Sciatic nerve (tissue), 2 donors: ENCODE measurements around the gene PACSIN3. TPM values are rescaled to one million over a fixed set of nuclear protein-coding genes. Genes with fewer than 3 reads are reported as not detected.
"Not testable (repeated sequence)": the region's sequence is repeated elsewhere in the genome, so short reads cannot be mapped to it uniquely, and the experiment has no call there.

Experiments
- ATAC-seq: fragments of 200-7000 bp; cut with Tn5 transposase; one replicate; pipeline ENCODE4 v1.9.1; 2020; ENCODE audit warnings: mild to moderate bottlenecking, moderate library complexity
- DNase-seq: peaks from one replicate; pipeline ENCODE4 v3.0.0-alpha.2; 2020; ENCODE audit warnings: low spot score
- intact Hi-C: fragments of 100-400 bp; cut with DNase I; formaldehyde crosslinking; loops from one replicate; pipeline ENCODE4 v1.14.2; 2022
- total RNA-seq: library from RNA; stranded (reverse); fragmentation: NEBNext Ultra II Directional; extraction: Animal tissue kit (Norgen Biotek cat#: 25700); gene quantifications from one replicate; pipeline ENCODE4 v1.2.1, GENCODE V29; 2021
- donor health status: DM: no; HTN: no; CAD: no.
- donor health status: DM: no; HTN: no; CAD: no.

The PACSIN3 gene
- total RNA-seq, 1 donor from 2014 or later = 66.0 TPM

DNA sequence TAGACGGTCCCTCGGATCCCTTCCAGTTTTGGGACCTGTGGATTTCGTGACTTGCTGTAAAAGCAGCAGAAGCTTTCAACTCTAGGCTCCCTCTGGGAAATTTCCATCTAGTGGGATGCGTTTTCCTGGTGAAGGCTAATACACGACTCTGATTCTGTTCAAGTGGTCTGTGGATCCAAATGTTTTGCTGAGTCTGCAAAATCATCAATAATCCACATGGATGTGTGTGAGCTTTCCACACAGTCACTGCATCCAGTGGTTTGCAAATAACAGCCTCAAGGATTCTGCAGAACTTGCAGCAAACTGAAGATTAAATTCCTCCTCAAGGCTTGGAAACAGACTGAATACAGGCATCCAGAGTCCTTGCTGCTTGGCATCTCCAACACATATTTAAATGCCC is 16.3 kb upstream of the PACSIN3 start:
- DNase-seq = no peak
- no peak for ATAC-seq
- intact Hi-C loops = loop anchor here (5.0 kb wide), 1 partner anchor 645 kb away; the partner anchor contains the start of gene NUP160

DNA sequence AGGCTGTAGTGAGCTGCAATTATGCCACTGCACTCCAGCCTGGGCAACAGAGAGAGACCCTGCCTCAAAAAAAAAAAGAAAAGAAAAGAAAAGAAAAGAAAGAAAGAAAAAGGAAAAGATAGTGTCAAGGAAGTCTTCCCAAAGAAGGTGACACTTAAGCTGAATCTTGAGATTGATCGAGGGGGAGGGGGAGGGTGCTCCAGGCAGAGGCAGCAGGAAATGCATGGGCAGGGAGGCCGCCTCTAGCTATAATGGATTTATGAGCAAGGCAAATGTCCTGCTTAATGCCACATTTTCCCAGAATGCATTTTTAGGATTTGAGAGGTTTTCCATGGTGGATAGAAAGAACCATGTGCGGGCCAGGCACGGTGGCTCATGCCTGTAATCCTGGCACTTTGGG is 14.8 kb upstream of the PACSIN3 start:
- intact Hi-C loops = loop anchor here (5.0 kb wide), 1 partner anchor 646 kb away; the partner anchor contains the start of gene NUP160
- no peak for ATAC-seq
- DNase-seq = no peak

DNA sequence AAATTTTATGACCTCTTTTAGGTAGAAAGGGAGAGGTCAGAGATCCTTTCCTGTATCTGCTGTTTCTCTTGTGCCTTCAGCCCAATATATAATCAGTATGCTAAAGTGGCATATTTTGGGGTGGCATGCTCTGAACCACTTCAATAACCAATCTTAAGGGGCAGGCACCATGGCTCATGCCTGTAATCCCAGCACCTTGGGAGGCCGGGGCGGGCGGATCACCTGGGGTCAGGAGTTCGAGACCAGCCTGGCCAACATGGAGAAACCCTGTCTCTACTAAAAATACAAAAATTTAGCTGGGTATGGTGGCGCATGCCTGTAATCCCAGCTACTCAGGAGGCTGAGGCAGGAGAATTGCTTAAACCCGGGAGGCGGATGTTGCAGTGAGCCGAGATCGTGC is 11.9 kb upstream of the PACSIN3 start:
- DNase-seq, ATAC-seq, intact Hi-C loops: not testable (repeated sequence)

DNA sequence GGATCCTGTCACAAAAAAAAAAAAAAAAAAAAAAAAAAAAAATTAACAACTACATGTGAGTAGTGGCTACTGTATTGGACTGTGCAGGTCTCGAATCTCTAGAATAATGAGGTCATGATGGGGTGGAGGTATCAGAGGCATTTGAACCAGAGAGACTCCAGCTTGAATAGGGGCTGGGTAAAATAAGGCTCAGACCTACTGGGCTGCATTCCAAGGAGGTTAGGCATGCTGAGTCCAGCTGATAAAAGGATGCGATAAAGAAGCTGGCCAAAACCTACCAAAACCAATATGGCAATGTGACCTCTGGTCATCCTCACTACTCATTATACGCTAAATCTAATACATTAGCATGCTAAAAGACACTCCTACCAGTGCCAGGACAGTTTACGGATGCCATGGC is 5.9 kb upstream of the PACSIN3 start:
- DNase-seq (no peak), ATAC-seq (no peak)
- intact Hi-C loops = no loop called here

DNA sequence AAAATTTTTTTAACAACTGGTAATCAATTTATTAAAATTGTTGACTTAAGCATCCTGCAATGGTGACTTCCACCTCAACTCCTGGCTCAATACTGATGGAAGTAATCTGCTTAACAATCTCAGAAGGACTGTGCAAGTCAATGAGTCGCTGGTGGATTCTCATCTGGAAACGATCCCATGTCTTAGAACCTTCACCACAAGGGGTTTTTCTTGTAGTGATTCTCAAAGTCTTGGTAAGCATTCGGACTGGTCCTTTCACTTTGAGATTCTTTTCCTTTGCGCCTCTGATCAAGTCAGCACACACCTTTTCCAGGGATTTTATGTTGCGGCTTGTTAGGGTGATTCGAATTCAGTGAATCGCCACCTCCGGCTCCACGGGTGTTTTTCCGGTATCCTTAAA is 4.9 kb upstream of the PACSIN3 start:
- intact Hi-C loops, DNase-seq, ATAC-seq: not testable (repeated sequence)

DNA sequence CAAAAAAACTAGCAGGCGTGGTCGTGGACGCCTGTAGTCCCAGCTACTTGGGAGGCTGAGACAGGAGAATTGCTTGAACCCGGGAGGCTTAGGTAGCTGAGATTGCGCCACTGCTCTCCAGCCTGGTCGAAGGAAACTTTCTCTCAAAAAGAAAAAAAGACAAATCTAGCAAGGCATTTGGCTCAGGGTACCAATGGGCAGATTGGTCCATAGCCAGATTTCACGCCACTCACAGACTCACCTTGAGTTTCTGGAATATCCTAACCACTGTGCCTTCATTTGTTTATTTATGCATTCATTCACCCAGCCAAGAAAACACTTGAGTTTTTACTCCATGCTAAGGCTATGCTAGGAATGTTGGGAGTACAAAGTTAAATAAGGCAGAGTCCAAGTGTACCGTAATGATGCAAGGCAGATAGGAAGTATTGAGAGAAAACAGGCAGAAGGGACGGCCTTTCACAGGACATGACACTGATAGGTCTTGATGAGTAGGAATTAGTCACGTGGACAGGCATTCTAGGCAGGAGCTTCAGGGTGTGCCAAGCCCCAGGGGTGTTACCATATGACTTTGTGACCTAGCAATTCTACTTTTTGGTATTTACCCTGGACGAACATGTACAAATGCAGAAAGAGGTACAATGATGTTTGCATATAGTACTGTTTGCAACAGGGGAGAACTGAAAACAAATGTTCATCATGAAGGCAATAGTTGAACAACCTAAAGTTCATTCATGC is 3.0 kb upstream of the PACSIN3 start:
- DNase-seq (no peak), ATAC-seq (peak; percentile 8)
- intact Hi-C loops = no loop called here

DNA sequence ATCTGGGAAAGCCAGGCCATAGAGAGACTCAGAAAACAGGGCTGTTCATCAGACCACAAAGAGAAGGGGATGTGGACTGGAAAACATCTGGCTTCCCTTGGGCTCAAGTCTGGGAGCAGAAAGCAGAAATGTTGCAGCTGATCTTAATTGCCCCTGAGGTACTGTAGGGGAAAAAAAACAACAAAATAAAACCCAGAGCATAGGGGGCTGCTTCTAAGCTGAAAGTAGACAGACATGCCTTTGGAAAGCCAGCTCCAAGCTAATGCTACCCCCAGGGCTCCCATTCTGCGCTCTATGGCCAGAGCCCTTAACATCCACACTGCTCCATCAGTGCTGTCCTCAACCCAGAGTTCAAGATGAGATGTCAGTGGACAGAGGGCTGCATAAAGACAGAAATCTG is 2.0 kb upstream of the PACSIN3 start:
- peak; percentile 18 for ATAC-seq
- DNase-seq = no peak
- intact Hi-C loops = no loop called here

DNA sequence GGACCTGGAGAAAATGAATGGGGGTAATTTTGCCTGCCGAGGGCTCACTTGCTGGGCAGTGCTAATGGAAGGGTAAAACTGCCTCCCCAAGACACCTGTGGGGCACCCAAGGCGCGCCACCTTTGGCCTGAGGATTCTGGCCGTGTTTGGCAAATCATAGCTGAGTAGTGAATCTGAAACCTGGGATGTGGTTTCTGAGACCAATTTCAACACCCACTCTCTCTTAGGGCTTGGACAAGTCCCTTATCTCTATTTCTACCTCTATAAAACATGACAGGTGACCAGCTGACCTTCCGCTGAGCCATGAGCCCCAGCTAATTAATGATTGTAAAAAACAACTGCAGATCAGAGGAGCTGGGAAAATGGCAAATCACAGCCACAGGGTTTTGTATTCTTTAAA is 1.5 kb upstream of the PACSIN3 start:
- no peak for ATAC-seq
- no peak for DNase-seq
- intact Hi-C loops = no loop called here

DNA sequence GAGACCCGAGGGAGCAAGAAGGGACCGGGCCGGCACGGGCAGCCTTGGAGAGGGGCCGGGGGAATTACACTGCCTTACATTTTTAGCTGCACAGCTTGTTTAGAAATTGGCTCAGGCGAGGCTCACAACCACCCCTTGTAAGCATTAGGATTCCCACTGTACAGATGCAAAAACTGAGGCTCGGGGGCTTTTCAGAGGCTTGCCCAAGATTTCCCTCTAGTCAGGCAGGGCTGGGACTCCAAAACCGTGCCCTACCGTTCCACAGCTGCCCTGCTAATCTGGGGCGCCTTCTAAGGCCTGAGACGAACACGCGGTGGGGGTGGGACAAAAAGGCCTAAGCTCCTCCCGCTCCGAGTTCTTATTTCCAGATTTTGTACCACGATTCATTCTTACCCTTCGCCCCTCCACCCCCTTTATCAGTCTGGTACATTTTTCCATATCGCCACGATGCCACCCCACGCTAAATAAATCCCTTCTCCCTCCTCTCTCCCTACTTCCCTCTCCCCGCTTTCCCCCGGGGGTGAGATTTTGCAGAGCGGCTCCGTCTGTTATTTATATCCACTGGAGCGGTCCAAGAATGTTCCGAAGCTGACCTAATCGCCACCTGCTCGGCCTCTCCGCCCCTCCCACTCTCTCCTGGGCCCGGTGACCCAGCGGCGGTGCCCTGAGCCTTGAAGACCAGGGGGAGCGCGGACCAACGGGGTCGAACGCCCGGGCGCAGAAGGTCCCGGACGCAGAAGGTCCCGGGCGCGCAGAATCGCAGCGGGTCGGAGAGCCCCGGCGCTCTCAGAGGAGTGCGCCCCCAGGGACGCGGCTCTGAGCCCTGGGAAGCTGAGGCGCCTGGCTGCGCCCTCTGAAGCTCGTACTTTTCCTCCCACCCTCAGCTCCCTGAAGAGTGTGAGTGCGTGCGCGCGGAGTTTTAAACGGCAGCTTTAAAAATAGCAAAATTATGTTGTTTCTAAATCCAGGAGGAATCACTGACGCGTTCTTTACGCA is 764 bp upstream of the PACSIN3 start:
- peak; percentile 79 for DNase-seq
- intact Hi-C loops = no loop called here
- peak; percentile 74 for ATAC-seq

DNA sequence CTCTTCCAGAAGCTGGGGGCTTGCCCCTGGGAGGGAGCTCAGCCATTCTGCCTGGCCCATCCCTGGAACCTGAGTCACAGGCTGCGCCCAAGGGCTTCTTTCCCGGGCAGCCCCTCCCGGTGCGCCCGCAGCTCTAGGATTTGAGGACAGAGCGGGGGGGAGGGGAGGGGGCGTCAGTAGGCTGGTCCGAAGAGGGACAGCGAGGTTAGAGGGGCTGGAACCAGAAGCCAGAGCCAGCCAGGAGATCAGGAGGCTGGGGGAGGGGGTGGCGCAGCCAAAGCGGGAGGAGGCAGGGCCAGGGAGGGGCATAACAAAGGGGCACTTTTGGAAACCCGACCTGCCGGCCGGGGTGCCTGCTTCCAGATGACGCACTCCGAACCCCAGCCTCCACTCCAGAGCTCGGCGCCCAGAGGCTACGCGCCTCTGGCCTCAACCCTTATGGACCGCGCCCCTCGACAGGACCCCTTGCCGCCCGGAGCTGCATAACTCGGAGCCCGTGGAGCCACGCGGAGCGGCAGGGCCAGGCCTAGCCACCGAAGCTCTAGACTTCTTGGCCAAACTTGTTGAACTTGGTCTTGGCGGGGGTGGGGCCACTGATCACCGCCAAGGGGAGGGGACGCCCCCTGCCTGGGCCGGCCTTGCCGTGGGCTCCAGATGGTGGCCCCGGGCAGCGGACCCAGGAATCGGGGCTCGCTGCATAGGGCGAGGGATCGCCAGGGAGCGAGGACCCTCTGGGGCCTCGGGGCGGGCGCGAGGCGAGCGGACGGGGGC is 744 bp downstream of the PACSIN3 start:
- ATAC-seq (peak; percentile 47), DNase-seq (peak; percentile 79)
- intact Hi-C loops = no loop called here

DNA sequence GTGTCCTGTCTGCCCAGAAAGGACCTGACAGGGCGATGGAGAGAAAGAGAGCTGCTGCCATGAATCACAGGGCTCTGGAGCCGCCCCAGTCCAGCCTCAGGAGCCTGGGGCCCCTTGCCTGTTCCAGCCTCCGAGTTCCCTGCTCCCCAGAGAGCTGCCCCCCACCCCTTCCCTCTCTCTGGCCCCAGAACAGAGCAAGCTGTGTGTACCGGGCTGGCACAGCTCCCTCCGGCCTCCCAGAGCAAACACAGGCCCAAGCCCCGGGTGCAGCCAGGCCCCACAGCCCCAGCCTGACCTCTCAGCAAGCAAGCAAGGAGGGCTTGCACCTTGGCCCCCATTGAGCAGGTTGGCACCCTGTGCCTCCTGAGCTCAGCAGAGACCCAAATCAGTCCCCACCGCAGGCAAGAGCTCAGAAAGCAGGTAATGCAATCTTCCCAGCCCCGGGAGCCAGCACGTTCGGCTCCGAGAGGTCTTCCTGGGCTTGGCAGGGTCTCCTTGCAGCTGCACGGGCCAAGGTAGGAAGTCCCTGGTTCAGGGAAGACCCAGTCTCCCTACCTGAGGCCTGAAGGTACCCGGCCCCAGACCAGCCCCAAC is 1.4 kb downstream of the PACSIN3 start:
- intact Hi-C loops = loop anchor here (5.0 kb wide), 1 partner anchor 72 kb away; the partner anchor contains the start of gene NR1H3
- DNase-seq = peak; percentile 79
- ATAC-seq = peak; percentile 41

DNA sequence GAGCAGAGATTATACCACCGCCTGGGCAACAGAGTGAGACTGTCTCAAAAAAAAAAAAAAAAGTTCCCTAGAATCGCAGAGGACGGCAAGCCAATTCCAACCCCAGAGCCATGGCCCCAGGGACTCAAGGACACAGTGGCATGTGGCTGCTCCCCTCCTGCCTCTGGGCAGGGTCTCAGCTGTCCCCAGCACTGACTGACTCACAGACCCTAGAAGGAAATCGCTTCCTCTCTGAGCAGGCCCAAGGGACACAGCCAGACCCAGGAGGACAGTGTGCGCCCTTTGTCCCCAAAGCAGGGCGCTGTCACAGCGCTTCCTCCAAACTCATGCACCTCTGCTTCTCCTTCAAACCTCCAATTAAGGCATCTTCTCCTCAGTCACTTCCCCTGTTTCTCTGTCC is 2.3 kb downstream of the PACSIN3 start:
- ATAC-seq (no peak), DNase-seq (no peak)
- intact Hi-C loops = loop anchor here (5.0 kb wide), 1 partner anchor 73 kb away; the partner anchor contains the start of gene NR1H3

DNA sequence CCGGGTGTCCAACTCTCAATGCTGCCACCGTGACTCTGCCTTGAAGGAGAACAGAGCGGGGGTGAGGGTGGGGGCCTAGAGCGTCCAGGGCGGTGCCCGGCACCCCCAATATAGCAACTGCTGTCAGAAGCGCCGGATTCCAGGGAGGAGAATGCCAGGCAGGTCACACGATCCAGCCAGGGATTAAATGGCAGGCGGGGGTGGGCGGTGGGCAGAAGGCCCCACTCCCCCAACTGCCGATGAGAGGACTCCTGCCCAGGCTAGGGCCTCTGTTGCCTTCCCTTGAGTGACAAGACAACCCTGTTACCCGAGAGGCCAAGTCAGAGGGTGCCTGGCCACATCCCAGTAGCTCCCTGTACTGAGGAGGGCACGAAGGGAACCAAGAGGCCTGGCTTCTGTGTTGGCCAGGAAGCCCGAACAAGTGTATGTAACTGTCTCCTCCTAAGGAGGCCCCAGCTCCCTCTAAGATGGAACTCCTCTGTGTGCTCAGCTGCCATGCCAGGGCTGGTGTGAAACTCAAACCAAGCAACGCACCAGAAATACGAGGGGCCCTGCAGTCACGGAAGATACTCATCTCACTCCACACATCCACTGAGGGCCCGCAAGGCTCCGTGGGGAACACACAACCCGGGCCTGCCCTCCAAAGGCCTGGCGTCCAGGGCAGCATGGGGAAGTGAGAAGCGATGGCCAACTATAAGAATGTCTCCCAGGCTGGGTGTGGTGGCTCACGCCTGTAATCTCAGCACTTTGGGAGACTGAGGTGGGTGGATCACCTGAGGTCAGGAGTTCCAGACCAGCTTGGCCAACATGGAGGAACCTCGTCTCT is 3.0 kb downstream of the PACSIN3 start:
- ATAC-seq = no peak
- no peak for DNase-seq
- intact Hi-C loops = loop anchor here (5.0 kb wide), 1 partner anchor 74 kb away; the partner anchor contains the start of gene NR1H3

DNA sequence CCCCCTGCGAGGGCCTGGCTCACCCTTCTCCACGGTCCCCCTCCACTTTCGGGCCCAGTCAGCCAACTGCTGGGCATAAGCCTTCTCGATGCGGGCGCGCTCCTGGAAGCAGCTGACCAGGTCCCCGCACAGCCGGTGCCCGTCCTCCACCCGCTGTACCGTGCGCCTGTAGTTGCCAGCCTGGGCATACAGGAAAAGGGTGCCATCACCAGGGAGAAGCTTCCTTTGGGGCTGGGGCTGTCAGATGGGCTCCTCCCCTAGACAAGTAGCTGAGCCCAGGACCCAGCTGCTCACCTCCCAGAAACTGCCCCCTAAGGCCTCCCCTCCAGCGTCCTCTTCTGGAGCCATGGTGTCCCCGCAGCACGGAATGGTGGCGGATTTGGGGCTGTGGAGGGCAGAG is 3.9 kb downstream of the PACSIN3 start:
- DNase-seq (no peak), ATAC-seq (no peak)
- intact Hi-C loops = loop anchor here (5.0 kb wide), 1 partner anchor 75 kb away; the partner anchor contains the start of gene NR1H3

DNA sequence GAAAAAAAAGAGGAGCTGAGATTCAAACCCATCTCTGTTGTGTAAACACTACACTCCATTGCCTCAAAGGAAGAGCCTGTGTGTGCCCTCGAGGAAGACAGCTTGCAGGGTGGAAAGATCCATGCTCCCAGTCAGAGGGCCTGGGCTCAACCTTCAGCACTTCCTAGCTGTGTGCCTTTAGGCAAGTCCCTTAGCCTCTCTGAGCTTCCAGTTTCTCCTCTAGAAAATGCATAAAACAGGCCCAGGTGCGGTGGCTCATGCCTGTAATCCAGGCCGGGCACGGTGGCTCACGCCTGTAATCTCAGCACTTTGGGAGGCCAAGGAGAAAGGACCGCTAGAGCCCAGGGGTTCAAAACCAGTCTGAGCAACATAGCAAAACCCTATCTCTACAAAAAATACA is 5.0 kb downstream of the PACSIN3 start:
- no peak for ATAC-seq

DNA sequence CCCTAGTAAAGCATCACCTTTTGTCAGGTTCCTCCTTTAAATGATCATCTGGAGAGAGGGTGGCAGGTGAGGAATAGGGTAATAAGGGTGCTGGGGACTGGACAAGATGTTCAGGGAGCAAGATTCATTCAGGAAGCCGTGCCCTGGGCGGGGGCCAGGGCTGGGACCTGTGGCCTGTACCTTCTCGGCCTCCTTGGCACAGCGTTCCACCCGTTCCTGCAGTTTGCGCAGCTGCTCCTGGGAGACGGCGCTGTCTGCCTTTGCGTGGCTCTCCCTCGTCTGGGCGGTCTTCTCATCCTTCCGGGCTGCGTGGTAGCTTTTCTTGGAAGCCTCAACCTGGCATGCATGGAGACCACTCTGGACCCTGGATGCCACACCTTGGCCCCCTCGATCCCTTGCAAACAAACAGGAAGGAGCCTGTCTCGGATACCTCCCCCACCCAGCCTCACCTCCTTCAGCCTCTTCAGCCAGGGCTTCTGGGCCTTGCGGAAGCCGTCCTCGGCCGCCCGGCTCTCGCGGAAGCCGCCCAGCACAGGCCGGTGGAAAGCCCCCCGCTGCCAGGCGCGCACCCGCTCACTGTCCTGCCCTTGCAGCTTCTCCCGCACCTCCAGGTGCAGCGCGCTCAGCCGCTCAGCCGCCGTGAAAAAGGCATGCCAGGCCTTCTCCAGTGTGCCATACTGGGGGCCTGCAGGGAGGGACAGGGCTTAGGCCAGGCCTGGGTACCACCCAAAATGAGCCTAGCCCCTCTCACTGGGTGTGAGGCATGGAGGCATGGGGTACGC is 6.0 kb downstream of the PACSIN3 start:
- ATAC-seq (no peak), DNase-seq (no peak)
- intact Hi-C loops = loop anchor here (5.0 kb wide), 1 partner anchor 77 kb away; the partner anchor contains the start of gene NR1H3

More for the DNA sequence above, 5.0 kb downstream of the PACSIN3 start:
- DNase-seq = no peak
- intact Hi-C loops = loop anchor here (5.0 kb wide), 1 partner anchor 76 kb away; the partner anchor contains the start of gene NR1H3

DNA sequence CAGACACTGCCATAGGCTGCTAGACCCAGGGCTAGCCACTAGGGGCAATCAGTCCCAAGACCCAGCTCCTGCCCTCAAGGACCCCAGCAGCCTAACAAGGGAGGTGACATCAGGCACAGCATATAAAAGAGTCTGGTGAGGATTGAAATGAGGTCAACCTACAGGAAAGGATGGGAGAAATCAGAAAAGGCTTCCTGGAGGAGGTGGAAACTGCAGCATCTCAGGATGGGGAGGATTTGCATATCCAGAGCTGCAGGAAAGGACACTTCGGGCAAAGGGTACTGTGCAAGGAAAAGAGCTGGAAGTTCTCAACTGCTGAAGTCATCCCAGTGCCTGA is 6.6 kb downstream of the PACSIN3 start:
- DNase-seq = no peak
- ATAC-seq = no peak
- intact Hi-C loops = loop anchor here (10.0 kb wide), 1 partner anchor 175 kb away; the partner anchor contains the start of gene MYBPC3
